PC-9 (cell line): ENCODE results near the gene SH3RF2. TPM values are rescaled to one million over a fixed set of nuclear protein-coding genes. Genes with fewer than 3 reads are reported as not detected.

Experiments used
- BruUV-seq: library from RNA; stranded (reverse); fragments of 400-500 nt; replicated peaks from 2 replicates; lab custom pipeline; 2021; lab: Mats Ljungman, UMichigan
- CTCF ChIA-PET: fragments of 300-600 bp; sonication (Branson Sonifier 250); formaldehyde crosslinking; loops from one replicate; lab custom pipeline; 2022; ENCODE audit warnings: antibody characterized with exemption; lab: Charles Lee
- POLR2A ChIA-PET: fragments of 300-600 bp; sonication (Branson Sonifier 250); formaldehyde crosslinking; loops from one replicate; lab custom pipeline; 2022; ENCODE audit warnings: antibody characterized with exemption; ENCODE audit not compliant: unreplicated experiment; lab: Charles Lee
- DNase-seq, 2 experiments: peaks; one replicate each; pipeline versions ENCODE4 v3.0.0 to v3.0.0-alpha.2; 2015 to 2022; ENCODE audit warnings: mixed read lengths in 1 of 2
- H2AFZ ChIP-seq: fragments of 200-600 bp; sonication (generic); 2 replicates; pipeline ENCODE4 v1.8.1; 2017; ENCODE audit warnings: antibody characterized with exemption
- H3F3A ChIP-seq: fragments of 200-600 bp; sonication (generic); 2 replicates; pipeline ENCODE4 v1.8.1; 2017; ENCODE audit warnings: antibody characterized with exemption, mild to moderate bottlenecking, low read depth; ENCODE audit not compliant: insufficient read depth
- H3K27ac ChIP-seq: fragments of 200-600 bp; sonication (generic); 2 replicates; pipeline ENCODE4 v1.6.1; 2016; ENCODE audit warnings: mixed run types
- H3K27me3 ChIP-seq: fragments of 200-600 bp; sonication (generic); 2 replicates; pipeline ENCODE4 v1.6.1; 2016; ENCODE audit warnings: low read depth, mixed run types; ENCODE audit not compliant: insufficient read depth
- H3K36me3 ChIP-seq: fragments of 200-600 bp; sonication (generic); 2 replicates; pipeline ENCODE4 v1.6.1; 2016; ENCODE audit warnings: low read depth, mixed run types
- H3K4me1 ChIP-seq: fragments of 200-600 bp; sonication (generic); replicated peaks from 2 replicates; pipeline ENCODE4 v1.6.1; 2016; ENCODE audit warnings: mixed run types; ENCODE audit not compliant: insufficient read depth
- H3K4me2 ChIP-seq: fragments of 200-600 bp; sonication (generic); 2 replicates; pipeline ENCODE4 v1.6.1; 2017; ENCODE audit warnings: mixed run types
- H3K4me3 ChIP-seq: fragments of 200-600 bp; sonication (generic); 2 replicates; pipeline ENCODE4 v1.6.1; 2016; ENCODE audit warnings: mixed run types
- H3K79me2 ChIP-seq: fragments of 200-600 bp; sonication (generic); 2 replicates; pipeline ENCODE4 v1.6.1; 2017; ENCODE audit warnings: low read depth, mixed run types
- H3K9me2 ChIP-seq: fragments of 200-600 bp; sonication (generic); 2 replicates; pipeline ENCODE4 v1.8.1; 2017; ENCODE audit warnings: mild to moderate bottlenecking; ENCODE audit not compliant: insufficient read depth
- H3K9me3 ChIP-seq: fragments of 200-600 bp; sonication (generic); 2 replicates; pipeline ENCODE4 v1.8.1; 2016; ENCODE audit warnings: low read depth; ENCODE audit not compliant: insufficient read depth
- H4K20me1 ChIP-seq: fragments of 200-600 bp; sonication (generic); 2 replicates; pipeline ENCODE4 v1.8.1; 2017; ENCODE audit not compliant: insufficient read depth
- CTCF ChIP-seq: fragments of 200-600 bp; sonication (generic); conservative IDR thresholded peaks from 2 replicates; pipeline ENCODE4 v1.6.1; 2017; ENCODE audit warnings: mixed run types, antibody characterized with exemption, mild to moderate bottlenecking, moderate library complexity
- EZH2 ChIP-seq: fragments of 200-600 bp; sonication (generic); IDR thresholded peaks from 2 replicates; pipeline ENCODE4 v1.8.0; 2017; ENCODE audit warnings: antibody characterized with exemption, low read depth
- intact Hi-C: fragments of 100-400 bp; cut with micrococcal nuclease; formaldehyde crosslinking; loops from one replicate; pipeline ENCODE4 v1.10.0; 2022; ENCODE audit not compliant: unreplicated experiment
- total RNA-seq: library from RNA; stranded (reverse); gene quantifications from 2 replicates; pipeline ENCODE4 v1.2.3, GENCODE V29; 2021

Gene SH3RF2
- total RNA-seq, 1 experiment from 2014 or later = 37.2 TPM

GRCh38 chr5:145996135-145996534, 59.8 kb downstream of the SH3RF2 start:
- Histone ChIP-seq H3K36me3 (peaks cover 6% of the 10 kb centered on the region; the same call in 1 of the 2 replicates), H3K79me2 (no peaks in the 10 kb centered on the region), H3K4me3 (no peak overlapping the region), H2AFZ (no peak overlapping the region), H3K9me3 (no peaks in the 10 kb centered on the region; the same call in 1 of the 2 replicates), H3K4me1 (no peaks in the 10 kb centered on the region), H3K27ac (no peak overlapping the region), H3F3A (no peaks in the 10 kb centered on the region), H4K20me1 (no peaks in the 10 kb centered on the region), H3K4me2 (no peak overlapping the region), H3K9me2 (0 out of 2 replicates have a peak, but pooled peaks cover 3% of the 10 kb centered on the region), H3K27me3 (no peaks in the 10 kb centered on the region)
- no peak for DNase-seq
- intact Hi-C loops = no loop called here
- POLR2A ChIA-PET = interaction anchor here (0.6 kb wide), 1 partner anchor 13 kb away, joined by 4 read pairs; no protein-coding TSS in a partner anchor
- BruUV-seq = no TSS peak
- TF ChIP-seq CTCF (no peak), EZH2 (no peak)
- CTCF ChIA-PET = no interaction called here

- Histone ChIP-seq H3K79me2 (no peaks in the 10 kb centered on the region), H2AFZ (no peak overlapping the region), H3K4me1 (no peaks in the 10 kb centered on the region), H3F3A (no peaks in the 10 kb centered on the region), H3K4me3 (no peak overlapping the region), H4K20me1 (no peaks in the 10 kb centered on the region), H3K27ac (no peak overlapping the region), H3K27me3 (no peaks in the 10 kb centered on the region), H3K36me3 (peaks cover 10% of the 10 kb centered on the region; the same call in 1 of the 2 replicates), H3K9me3 (no peaks in the 10 kb centered on the region), H3K4me2 (no peak overlapping the region), H3K9me2 (0 out of 2 replicates have a peak, but pooled peaks cover 3% of the 10 kb centered on the region)
- ChIA-PET POLR2A (no interaction called here), CTCF (no interaction called here)
- no TSS peak for BruUV-seq
- TF ChIP-seq CTCF (no peak), EZH2 (no peak)
- intact Hi-C loops = no loop called here
- no peak for DNase-seq
Measured at GRCh38 chr5:145999208-145999607, 62.8 kb downstream of the SH3RF2 start.

- Histone ChIP-seq H2AFZ (no peak overlapping the region), H3K27me3 (no peaks in the 10 kb centered on the region), H4K20me1 (no peaks in the 10 kb centered on the region), H3K79me2 (no peaks in the 10 kb centered on the region), H3K4me1 (no peaks in the 10 kb centered on the region), H3K4me3 (no peak overlapping the region), H3K9me2 (0 out of 2 replicates have a peak, but pooled peaks cover under 1% of the 10 kb centered on the region), H3K9me3 (no peaks in the 10 kb centered on the region), H3K36me3 (peaks cover 12% of the 10 kb centered on the region; the same call in 1 of the 2 replicates), H3F3A (no peaks in the 10 kb centered on the region), H3K4me2 (no peak overlapping the region), H3K27ac (no peak overlapping the region)
- no TSS peak for BruUV-seq
- POLR2A ChIA-PET = no interaction called here
- DNase-seq = no peak
- CTCF ChIA-PET = no interaction called here
- intact Hi-C loops = no loop called here
- TF ChIP-seq CTCF = no peak
- no peak for TF ChIP-seq EZH2
Measured at GRCh38 chr5:146000072-146000471, 63.7 kb downstream of the SH3RF2 start.
